NCI-H146 treated with DMSO at 0.1 percent for 48 hours (cell line): ENCODE measurements around the gene CDC42SE2.

ENCODE experiments used
- DNase-seq: peaks from one replicate; lab custom pipeline; 2025; ENCODE audit not compliant: unreplicated experiment; lab: John Stamatoyannopoulos, UW

CDC42SE2 gene, protein sequence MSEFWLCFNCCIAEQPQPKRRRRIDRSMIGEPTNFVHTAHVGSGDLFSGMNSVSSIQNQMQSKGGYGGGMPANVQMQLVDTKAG

GRCh38 chr5:131263648-131264450 lies at the start of gene CDC42SE2:
Gene CDC42SE2, plus strand, starts transcription at chr5:131264053. Its CDS starts 95,441 bp downstream, at chr5:131359494.
- DNase-seq, result peak; percentile 64

GRCh38 chr5:131214609-131215227 lies 49.1 kb upstream of the CDC42SE2 start:
- no peak for DNase-seq

- no peak for DNase-seq
These were observed 46.1 kb upstream of the CDC42SE2 start for GRCh38 chr5:131217791-131218190.

- no peak for DNase-seq
These were observed 45.5 kb upstream of the CDC42SE2 start for GRCh38 chr5:131218392-131218791.

DNA sequence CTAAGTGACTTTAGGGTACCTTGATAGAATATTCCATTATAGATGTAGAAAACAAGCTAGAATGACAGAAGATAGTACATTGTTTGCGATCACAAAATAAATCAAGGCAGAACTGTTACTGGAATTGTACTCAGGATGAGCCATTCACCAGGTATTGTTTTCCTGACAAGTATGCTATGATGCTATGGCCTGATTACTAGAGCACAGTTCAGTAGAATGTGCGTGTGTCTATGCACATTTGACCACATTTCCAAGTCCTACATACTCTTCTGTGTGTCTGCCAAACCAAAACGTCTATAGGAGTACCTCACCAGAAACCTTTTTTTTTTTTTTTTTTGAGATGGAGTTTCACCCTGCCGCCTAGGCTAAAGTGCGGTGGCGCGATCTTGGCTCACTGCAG lies 43.3 kb upstream of the CDC42SE2 start:
- no peak for DNase-seq

DNA sequence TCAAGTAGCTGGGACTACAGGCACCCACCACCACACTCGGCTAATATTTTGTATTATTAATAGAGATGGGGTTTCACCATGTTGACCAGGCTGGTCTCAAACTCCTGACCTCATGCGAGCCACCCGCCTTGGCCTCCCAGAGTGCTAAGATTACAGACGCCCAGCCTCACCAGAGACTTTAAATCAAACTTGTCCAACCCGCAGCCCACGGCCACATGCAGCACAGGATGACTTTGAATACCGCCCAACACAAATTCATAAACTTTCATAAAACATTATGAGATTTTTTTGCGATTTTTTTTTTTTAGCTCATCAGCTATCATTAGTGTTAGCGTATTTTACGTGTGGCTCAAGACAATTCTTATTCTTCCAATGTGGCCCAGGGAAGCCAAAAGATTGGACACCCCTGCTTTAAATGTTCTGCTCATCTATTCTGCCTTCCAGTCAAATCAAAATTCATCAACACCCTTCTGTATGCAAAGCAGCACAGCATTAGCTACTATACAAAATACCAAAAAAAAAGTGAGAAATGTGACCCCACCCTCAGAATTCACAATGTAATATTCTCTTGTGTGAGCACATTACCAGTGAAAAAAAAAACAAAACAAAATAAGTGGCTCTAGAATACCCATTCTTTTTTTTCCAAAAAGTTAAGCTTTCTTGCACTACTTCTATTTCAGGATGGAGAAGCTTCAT lies 42.7 kb upstream of the CDC42SE2 start:
- DNase-seq, result no peak

DNA sequence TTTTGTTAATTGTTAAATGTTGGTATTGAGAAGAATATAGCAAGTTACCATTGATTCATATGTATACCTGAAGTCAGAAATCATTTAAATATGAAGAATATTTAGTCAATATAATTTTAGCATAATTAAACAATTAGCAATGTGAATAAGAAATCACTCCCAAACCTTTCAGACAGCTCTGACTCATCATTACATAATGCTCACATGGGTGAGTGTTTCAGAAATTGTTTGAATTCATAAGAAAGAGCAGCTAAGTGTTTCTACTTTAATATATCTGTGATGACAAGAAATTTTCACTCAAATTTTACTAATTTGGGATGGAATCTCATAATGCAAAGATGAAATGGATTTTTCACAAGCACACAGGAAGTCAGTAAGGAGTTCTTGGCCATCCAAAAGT lies 42.0 kb upstream of the CDC42SE2 start:
- DNase-seq, result no peak

GRCh38 chr5:131222731-131223130 lies 41.1 kb upstream of the CDC42SE2 start:
- DNase-seq, result no peak

DNA sequence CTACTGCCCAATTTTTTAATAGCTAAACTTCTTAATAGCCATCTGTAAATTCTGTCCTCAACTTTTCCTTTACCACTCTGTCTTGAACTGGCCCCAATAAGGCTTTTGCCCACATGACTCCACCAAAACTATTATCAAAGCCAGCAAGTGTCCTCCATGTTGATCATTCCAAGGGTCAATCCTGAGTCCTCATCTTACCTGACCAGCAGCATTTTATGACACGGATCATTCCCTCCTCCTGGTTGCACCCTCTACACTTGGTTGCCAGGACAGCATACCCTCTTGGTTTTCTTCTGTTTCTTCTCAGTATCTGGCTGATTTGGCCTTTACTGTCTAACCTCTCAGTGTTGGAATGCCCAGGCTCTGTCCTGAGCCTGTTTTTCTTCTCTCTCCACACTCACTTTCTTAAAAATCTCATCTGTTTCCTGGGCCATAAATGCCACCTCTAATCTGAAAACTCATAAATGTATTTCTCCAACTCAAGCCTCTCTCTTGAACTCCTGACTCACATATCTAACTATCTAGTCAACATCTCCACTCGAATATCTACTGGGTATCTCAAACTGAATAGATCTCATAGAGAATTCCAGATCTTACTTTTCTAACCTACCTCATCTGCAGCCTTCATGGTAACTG lies 40.0 kb upstream of the CDC42SE2 start:
- no peak for DNase-seq

- DNase-seq, result no peak
These were observed 39.3 kb upstream of the CDC42SE2 start for GRCh38 chr5:131224387-131225201.

DNA sequence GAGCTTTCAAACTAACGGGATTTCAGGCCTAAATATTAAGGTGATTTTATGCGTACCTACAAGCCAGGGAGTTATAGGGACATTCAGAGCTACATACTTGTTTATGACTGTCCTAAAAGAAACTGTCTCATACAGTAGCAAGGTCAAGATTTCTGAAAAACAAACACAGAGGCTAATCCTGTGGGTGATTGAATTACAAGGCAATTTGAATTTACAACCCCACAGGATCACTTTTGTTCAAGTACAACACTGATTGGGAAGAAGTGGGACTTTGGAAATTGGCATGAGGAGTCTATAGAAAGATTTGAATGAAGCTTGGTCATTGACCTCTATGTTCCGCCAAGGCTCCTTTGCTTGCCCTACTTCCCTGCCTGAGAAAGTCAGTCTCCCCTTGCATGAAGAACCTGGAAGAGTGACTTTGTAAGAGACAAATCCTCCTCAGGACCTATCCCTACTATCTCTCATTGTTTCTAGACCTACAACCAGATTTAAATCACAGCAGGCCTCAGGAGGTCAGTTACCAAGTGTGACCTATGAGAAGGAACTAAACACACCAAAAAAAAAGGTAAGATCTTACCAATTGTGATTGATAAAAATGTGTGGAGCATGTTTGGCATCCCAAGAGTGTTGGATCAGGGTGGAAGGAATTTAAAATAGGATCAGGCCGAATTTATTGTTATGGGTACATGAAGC lies 38.4 kb upstream of the CDC42SE2 start:
- no peak for DNase-seq

DNA sequence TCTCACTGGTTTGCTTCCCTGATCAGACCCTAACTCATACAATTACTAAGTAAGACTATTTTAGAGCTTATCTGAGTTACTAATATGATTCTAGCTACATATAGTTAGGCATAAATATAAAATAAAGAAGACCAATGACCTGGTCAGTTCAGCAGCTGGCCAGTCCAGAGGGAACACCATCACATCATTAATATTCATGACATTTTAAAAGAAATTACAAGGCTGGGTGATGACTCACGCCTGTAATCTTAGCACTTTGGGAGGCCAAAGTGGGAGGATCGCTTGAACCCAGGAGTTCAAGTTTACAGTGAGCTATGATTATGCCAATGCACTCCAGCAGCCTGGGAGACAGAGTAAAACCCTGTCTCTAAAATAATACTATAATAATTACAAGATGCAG lies 37.0 kb upstream of the CDC42SE2 start:
- no peak for DNase-seq

- DNase-seq, result no peak
These were observed 35.2 kb upstream of the CDC42SE2 start for GRCh38 chr5:131228646-131229045.

- no peak for DNase-seq
These were observed 34.2 kb upstream of the CDC42SE2 start for GRCh38 chr5:131229623-131230022.

- DNase-seq, result no peak
These were observed 33.4 kb upstream of the CDC42SE2 start for GRCh38 chr5:131230406-131230805.

DNA sequence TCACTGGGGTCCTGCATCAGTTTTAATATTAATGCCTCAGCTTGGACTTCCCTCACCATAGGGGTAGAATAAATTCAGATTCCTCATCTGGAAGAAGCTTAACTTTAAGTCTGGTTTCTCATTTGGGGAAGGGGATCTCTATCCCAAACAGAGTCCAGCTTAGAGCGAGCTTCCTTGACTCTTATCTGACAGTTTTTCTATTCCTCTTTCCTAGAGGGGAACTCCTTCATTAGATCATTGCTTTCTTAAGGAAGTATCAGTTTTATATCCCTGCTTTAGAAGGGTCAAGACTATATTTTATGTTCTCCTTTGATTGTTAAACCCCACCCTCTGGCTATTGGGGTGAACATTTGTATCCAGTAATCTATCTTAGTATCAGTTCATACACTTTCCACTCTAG lies 24.2 kb upstream of the CDC42SE2 start:
- no peak for DNase-seq

- DNase-seq, result no peak
These were observed 21.1 kb upstream of the CDC42SE2 start for GRCh38 chr5:131242728-131243255.

DNA sequence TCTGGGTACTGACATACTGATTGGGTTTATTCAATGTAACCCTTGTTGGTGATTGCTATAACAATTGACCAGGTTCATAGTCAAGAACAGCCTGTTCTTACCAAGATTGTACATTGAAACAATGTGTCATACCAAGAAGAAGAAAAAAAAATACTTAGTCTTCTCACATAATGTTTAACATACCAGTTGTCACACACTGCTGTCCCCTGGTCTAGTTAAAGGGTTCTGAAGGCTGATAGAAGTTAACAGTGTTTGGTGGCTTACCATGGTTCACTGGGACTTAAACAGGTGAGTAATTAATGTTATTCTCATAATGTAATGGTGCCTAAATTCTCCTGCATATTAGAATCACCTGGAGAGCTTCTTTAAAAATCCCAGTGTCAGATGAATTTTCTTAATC lies 18.5 kb upstream of the CDC42SE2 start:
- DNase-seq, result no peak

- no peak for DNase-seq
These were observed 17.9 kb upstream of the CDC42SE2 start for GRCh38 chr5:131245948-131246347.

DNA sequence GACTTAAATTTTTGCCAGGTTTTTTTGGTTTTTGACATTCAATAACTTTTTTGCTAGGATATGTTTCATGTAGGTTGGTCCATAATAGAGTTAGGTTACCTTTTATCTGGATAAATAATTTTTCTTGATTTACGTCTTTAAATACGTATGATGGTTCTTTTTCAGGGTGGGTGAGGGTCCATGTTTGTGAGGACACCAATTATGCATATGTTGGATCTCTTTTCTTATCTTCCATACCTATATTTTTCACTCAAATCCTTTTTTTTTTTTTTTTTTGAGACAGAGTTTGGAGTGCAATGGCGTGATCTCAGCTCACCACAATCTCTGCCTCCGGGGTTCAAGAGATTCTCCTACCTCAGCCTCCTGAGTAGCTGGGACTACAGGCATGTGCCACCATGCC lies 17.3 kb upstream of the CDC42SE2 start:
- no peak for DNase-seq
